OCI-LY3 (cell line): ENCODE measurements around the gene CHD9.

Experiments
- EZH2phosphoT487 ChIP-seq: fragments of 200-600 bp; shearing (Covaris generic); IDR thresholded peaks from 2 replicates; pipeline ENCODE4 v1.6.1; 2018; ENCODE audit warnings: antibody characterized with exemption, mixed run types, low read depth
- TF ChIP-seq, protein P1 (sequence below): fragments of 200-600, 300-600 bp; sonication (generic); IDR thresholded peaks from 2 replicates; pipeline ENCODE4 v1.5.1; 2014; ENCODE audit warnings: antibody characterized with exemption, low read length, low read depth

DNA sequence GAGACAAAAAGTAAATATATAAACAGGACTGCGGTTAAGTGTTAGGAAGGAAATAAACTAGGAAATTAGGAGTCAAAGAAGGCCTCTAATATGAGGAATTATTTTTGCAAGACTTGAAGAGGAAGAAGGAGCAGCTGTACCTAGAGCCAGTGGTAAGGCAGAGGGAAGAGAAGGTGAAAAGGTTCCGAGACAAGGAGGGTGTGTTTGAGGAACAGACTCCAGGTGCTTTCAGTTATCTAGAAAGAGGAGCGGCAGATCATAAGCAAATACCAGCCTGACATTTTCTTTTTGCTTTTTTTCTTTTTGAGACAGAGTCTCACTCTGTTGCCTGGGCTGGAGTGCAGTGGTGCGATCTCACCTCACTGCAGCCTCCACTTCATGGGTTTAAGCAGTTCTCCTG is 61.0 kb downstream of the CHD9 start:
- TF ChIP-seq, protein P1, sequence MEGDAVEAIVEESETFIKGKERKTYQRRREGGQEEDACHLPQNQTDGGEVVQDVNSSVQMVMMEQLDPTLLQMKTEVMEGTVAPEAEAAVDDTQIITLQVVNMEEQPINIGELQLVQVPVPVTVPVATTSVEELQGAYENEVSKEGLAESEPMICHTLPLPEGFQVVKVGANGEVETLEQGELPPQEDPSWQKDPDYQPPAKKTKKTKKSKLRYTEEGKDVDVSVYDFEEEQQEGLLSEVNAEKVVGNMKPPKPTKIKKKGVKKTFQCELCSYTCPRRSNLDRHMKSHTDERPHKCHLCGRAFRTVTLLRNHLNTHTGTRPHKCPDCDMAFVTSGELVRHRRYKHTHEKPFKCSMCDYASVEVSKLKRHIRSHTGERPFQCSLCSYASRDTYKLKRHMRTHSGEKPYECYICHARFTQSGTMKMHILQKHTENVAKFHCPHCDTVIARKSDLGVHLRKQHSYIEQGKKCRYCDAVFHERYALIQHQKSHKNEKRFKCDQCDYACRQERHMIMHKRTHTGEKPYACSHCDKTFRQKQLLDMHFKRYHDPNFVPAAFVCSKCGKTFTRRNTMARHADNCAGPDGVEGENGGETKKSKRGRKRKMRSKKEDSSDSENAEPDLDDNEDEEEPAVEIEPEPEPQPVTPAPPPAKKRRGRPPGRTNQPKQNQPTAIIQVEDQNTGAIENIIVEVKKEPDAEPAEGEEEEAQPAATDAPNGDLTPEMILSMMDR = no peak
- TF ChIP-seq EZH2phosphoT487 = no peak
